HG03354 (cell line): ENCODE results near the gene CD5L.

Experiments
- ATAC-seq: cut with Tn5 transposase; IDR thresholded peaks from one replicate; pipeline ENCODE4 v1.9.1; 2021; ENCODE audit warnings: mild to moderate bottlenecking; ENCODE audit not compliant: unreplicated experiment, poor library complexity, severe bottlenecking

The CD5L gene

DNA sequence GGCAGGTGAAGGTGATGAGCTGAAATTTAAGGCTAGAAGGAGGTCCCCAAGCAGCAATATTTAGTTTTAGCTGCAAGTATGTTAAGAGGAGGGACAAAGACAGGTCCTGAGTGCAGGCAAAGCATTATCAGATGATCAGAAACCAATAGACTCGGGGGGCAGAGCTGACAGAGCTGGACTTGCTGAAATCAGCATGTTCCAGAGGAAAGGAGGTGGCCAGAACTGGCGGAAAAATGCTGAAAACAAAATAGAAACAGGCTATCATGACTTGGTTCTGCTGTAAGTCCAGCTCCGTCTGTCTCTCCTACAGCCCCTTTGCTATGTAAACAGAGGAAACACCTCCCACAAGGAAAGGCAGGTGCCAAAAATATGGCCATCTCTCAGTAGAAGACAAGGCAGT is at the start of gene CD5L:
Gene CD5L (minus strand): TSS at position 101 of the 400 bp plus-strand sequence. CDS start 107 bp downstream, outside the sequence.
- no peak for ATAC-seq

GRCh38 chr1:157882580-157882979 is 41.0 kb upstream of the CD5L start:
- no peak for ATAC-seq

DNA sequence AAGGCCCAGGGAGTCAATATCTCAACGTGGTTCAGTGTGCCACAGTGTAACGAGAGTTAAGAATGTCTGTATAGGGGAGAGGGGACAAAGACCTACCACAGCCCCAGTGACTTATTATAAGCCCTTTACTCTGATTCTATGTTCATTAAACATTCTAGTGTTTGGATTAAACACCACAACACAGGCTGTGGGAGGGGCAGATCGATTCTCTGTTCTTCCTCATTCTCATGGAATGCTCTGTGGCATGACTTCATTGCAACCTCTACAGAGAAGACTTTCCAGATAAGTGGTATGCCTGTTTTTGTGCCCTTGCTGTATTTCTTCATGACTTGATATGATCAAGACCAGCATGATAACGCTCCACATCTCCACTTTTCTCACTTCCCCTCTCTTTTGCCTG is 39.0 kb upstream of the CD5L start:
- ATAC-seq: no peak

- no peak for ATAC-seq
Observed at GRCh38 chr1:157878059-157878458, 36.5 kb upstream of the CD5L start.

- ATAC-seq: no peak
Observed at GRCh38 chr1:157870490-157870889, 28.9 kb upstream of the CD5L start.

DNA sequence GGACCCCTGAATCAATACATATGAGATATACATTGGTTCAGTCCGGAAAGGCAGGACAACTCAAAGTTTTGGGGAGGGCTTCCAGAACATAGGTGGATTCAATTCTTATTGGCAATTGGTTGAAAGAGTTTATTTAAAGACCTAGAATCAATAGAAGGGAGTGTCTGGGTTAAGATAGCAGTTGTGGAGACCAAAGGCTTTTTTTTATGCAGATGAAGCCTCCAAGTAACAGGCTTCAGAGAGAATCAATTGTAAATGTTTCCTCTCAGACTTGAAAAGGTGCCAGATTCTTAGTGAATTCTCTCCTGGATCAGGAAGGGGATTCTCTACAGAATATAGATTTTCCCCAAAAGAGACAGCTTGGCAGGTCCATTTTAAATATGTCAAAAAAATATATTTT is 27.0 kb upstream of the CD5L start:
- no peak for ATAC-seq

GRCh38 chr1:157862114-157863070 is 20.8 kb upstream of the CD5L start:
- no peak for ATAC-seq

GRCh38 chr1:157856538-157856937 is 14.9 kb upstream of the CD5L start:
- peak; percentile 82 for ATAC-seq

DNA sequence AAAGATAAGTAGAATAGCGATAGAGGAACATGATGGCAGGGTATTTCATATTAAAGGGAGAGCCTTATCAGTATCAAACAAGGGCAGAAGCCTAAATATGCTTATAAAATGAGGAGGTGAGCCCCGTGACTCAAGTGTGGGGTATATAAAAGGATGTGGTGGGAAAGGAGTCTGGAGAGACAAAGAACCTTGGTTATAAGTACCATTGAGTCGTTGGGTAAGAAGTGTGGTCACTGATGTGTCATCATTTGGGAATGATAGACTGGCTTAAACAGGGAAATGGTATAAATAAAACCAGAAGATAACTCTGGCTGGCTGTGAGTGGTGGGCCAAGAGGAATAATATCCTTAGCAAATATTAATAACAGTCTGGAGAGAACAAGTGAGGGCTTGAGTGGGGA is 10.9 kb upstream of the CD5L start:
- ATAC-seq: no peak

DNA sequence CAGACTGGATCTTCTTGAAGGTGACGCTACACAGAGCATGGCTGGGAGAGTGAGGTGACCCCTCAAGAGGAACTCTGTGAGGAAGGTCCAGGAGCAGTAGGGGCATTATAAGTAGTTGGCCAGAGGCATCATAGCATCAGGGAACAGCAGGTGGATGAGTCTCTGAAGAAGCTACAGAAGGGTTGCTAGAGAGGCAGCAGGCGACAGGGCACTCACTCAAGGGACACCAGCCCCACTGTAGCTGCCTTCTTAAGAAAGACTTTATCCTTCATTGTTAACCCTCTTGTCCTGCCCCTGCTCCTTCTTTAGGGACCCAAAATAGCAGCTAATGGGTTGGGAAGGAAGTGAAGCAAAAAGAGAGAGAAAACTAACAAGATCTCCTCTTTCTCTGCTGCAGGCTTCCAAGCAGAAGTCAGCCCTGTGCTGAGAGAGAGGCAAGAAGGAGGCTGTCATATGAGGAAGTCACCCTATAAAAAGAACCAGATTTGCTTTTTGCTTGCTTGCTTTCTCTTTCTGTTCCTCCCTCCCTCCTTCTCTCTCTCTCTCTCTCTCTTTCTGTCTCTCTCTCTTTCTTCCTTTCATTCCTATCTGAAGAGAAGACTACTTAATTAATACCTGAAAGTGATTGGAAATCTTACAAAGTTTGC is 7.7 kb upstream of the CD5L start:
- peak; percentile 84 for ATAC-seq

DNA sequence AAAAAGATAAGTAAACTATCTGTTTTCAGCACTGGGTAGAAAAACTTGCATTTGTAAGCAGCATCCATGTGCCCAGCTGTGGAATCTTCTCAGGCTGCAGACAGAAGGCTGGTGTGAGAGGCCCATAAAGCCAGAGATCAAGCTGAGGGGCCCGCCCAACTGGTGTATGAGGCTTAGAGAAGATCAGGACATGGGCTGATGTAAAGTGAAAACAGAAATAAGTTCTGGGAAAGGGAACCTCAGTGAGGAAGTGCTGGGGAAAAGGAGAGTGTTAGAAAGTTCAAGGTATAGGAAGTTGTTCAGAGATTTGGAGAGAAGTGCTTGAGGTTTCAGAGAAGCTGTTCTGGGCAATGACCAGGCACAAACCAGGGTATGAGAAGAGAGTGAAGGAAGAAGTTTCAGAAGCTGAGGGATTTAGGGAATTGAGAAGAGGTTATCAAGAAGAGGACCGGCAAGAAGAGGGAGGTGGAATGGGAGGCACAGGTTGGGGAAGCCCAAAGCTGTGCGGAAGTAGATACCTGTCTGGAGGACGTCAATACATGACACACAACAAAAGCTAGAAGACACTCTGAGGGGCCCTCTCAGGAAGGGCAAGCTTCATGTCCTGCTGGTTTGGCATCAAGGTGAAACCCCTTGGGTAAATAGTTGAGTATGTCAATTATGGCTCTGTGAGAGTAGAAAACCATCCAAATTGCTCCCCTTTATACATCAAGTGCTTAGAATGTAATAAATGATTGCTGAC is 2.7 kb upstream of the CD5L start:
- no peak for ATAC-seq

DNA sequence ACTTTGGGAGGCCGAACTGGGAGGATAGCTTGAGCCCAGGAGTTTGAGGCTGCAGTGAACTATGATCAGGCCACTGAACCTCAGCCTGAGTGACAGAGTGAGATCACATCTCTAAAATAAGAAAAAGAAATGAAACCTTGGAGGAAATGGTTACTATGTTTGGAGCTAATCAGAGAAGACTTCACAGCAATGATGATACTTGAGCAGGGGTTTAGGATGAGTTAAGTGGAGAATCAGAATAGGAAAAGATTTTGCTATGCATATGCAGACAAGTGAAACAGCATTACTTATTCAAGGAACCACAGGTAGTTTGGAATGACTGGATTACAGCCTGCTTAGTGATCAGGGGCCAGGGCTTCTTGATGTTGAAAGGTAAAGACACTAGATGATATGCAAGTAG is 1.3 kb upstream of the CD5L start:
- ATAC-seq: no peak

GRCh38 chr1:157838966-157839365 is 2.6 kb downstream of the CD5L start:
- no peak for ATAC-seq

DNA sequence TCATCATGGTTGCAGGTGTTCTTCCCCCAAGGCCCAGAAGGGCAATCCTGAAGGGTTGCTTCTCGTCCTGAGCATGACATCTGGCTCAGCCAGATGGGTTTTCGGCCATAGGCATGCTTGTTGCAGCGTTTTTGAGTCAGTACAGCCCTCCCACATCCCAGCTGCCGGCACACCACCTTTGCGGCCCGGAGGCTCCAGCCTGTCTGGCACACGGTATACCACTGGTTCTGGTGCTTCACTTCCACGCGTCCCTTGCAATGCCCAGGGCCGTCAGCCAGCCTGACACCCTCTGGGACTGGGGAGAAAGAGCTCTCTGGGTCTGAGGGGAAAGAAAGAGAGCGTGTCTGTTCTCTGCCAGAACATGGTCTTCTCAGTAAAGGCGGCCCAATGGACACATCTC is 7.2 kb downstream of the CD5L start:
- ATAC-seq: no peak

GRCh38 chr1:157833145-157833544 is 8.5 kb downstream of the CD5L start:
- ATAC-seq: no peak

- ATAC-seq: no peak
Observed at GRCh38 chr1:157831968-157832626, 9.5 kb downstream of the CD5L start.

GRCh38 chr1:157830887-157831286 is 10.7 kb downstream of the CD5L start:
- ATAC-seq: no peak

GRCh38 chr1:157829711-157830110 is 11.9 kb downstream of the CD5L start:
- ATAC-seq: peak; percentile 53

GRCh38 chr1:157829210-157829609 is 12.4 kb downstream of the CD5L start:
- no peak for ATAC-seq

DNA sequence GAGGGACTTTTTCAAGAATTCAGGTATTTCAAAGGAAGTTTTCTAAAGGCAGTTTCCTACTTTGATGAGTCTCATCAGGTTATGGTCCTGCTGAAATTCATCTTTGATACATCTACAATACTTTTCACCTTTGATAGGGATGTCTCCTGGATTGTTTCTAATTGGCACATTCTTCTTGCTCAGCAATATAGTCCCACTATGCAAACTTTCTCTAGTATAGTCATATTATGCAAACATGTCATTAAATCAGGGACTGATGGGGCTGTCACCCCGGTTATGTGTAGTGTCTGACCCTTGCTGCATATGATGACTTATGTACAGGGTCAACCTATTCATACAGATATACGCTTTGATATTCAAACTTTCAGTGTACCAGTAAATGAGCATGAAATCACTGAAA is 21.3 kb downstream of the CD5L start:
- ATAC-seq: no peak
